Astrocyte (in vitro differentiated cells and primary cell): ENCODE results near the gene MYOM3. TPM values are rescaled to one million over a fixed set of nuclear protein-coding genes. Genes with fewer than 3 reads are reported as not detected.
A peak's percentile ranks its signal among the peaks of the same experiment; 100 is the strongest.

Experiments
- DNase-seq: peaks from one replicate; pipeline ENCODE4 v3.0.0-alpha.2; 2010; ENCODE audit warnings: low read depth
- FAIRE-seq: peaks from 2 replicates; lab custom pipeline; 2011; peaks lifted over from hg19 to GRCh38; lab: Jason Lieb, UNC
- H2AFZ ChIP-seq: 2 replicates; pipeline ENCODE4 v1.6.0; 2012; ENCODE audit warnings: low read depth, low read length, inconsistent platforms
- H3K27ac ChIP-seq: 2 replicates; pipeline ENCODE4 v1.5.1; 2011; ENCODE audit warnings: low read depth, low read length, inconsistent platforms
- H3K27me3 ChIP-seq: 2 replicates; pipeline ENCODE4 v1.6.0; 2011; ENCODE audit warnings: low read length, inconsistent platforms; ENCODE audit not compliant: insufficient read depth
- H3K36me3 ChIP-seq: 2 replicates; pipeline ENCODE4 v1.5.1; 2011; ENCODE audit warnings: low read length, inconsistent platforms; ENCODE audit not compliant: insufficient read depth
- H3K4me1 ChIP-seq: 2 replicates; pipeline ENCODE4 v1.5.1; 2011; ENCODE audit warnings: low read length, inconsistent platforms; ENCODE audit not compliant: insufficient read depth
- H3K4me2 ChIP-seq: 2 replicates; pipeline ENCODE4 v1.6.0; 2012; ENCODE audit warnings: low read length, inconsistent platforms
- H3K4me3 ChIP-seq: 2 replicates; pipeline ENCODE4 v1.5.1; 2011; ENCODE audit warnings: low read depth, mild to moderate bottlenecking, low read length, inconsistent platforms; ENCODE audit not compliant: insufficient read depth
- H3K79me2 ChIP-seq: 2 replicates; pipeline ENCODE4 v1.6.0; 2012; ENCODE audit warnings: mild to moderate bottlenecking, low read length, inconsistent platforms; ENCODE audit not compliant: insufficient read depth
- H3K9ac ChIP-seq: 2 replicates; pipeline ENCODE4 v1.6.0; 2012; ENCODE audit warnings: mild to moderate bottlenecking, low read length, inconsistent platforms
- H3K9me3 ChIP-seq: 2 replicates; pipeline ENCODE4 v1.5.1; 2012; ENCODE audit warnings: low read depth, mild to moderate bottlenecking, low read length, inconsistent platforms; ENCODE audit not compliant: insufficient read depth
- H4K20me1 ChIP-seq: 2 replicates; pipeline ENCODE4 v1.6.0; 2012; ENCODE audit warnings: low read length, inconsistent platforms; ENCODE audit not compliant: insufficient read depth
- H3K27ac Mint-ChIP-seq: one replicate; pipeline ENCODE4 v1.8.0; 2021; ENCODE audit warnings: mild to moderate bottlenecking, mixed read lengths; ENCODE audit not compliant: unreplicated experiment
- H3K27me3 Mint-ChIP-seq: one replicate; pipeline ENCODE4 v1.8.0; 2021; ENCODE audit warnings: low read depth, mixed read lengths; ENCODE audit not compliant: unreplicated experiment
- H3K36me3 Mint-ChIP-seq: one replicate; pipeline ENCODE4 v1.8.0; 2021; ENCODE audit warnings: low read depth, mixed read lengths; ENCODE audit not compliant: unreplicated experiment
- H3K4me1 Mint-ChIP-seq: one replicate; pipeline ENCODE4 v1.8.0; 2021; ENCODE audit warnings: low read depth, mixed read lengths; ENCODE audit not compliant: unreplicated experiment
- H3K4me3 Mint-ChIP-seq: one replicate; pipeline ENCODE4 v1.8.0; 2021; ENCODE audit warnings: mild to moderate bottlenecking, moderate library complexity, mixed read lengths; ENCODE audit not compliant: unreplicated experiment
- H3K9me3 Mint-ChIP-seq: one replicate; pipeline ENCODE4 v1.8.0; 2021; ENCODE audit warnings: mild to moderate bottlenecking, mixed read lengths; ENCODE audit not compliant: unreplicated experiment
- CTCF ChIP-seq: IDR thresholded peaks from 2 replicates; pipeline ENCODE4 v1.5.1; 2011; ENCODE audit warnings: low read depth, mild to moderate bottlenecking, inconsistent platforms, low read length, moderate library complexity; ENCODE audit not compliant: insufficient read depth
- EZH2 ChIP-seq: IDR thresholded peaks from 2 replicates; pipeline ENCODE4 v1.6.1; 2012; ENCODE audit warnings: mild to moderate bottlenecking, low read length, inconsistent platforms; ENCODE audit not compliant: insufficient read depth
- total RNA-seq: library from RNA; stranded (reverse); gene quantifications from 2 replicates; pipeline ENCODE4 v1.2.1, GENCODE V29; 2021

Gene MYOM3
- total RNA-seq, 1 donor from 2014 or later = 1.0 TPM

- no peaks in the 10 kb centered on the region for H4K20me1 ChIP-seq
- no peaks in the 10 kb centered on the region for H3K79me2 ChIP-seq
- no peak overlapping the region for H3K4me2 ChIP-seq
- Mint-ChIP-seq H3K27me3 (peaks cover 14% of the 10 kb centered on the region), H3K36me3 (no peaks in the 10 kb centered on the region), H3K27ac (no peak overlapping the region), H3K4me1 (peaks cover 9% of the 10 kb centered on the region), H3K9me3 (no peaks in the 10 kb centered on the region), H3K4me3 (no peak overlapping the region)
- peaks cover 2% of the 10 kb centered on the region for H3K27me3 ChIP-seq
- H3K9me3 ChIP-seq = no peaks in the 10 kb centered on the region
- TF ChIP-seq CTCF = no peak
- TF ChIP-seq EZH2 = no peak
- H3K9ac ChIP-seq = no peak overlapping the region
- DNase-seq = no peak
- H3K4me3 ChIP-seq = no peak overlapping the region
- no peak overlapping the region for H3K27ac ChIP-seq
- H2AFZ ChIP-seq = no peak overlapping the region
- H3K4me1 ChIP-seq = no peaks in the 10 kb centered on the region
- FAIRE-seq = no peak
- no peaks in the 10 kb centered on the region for H3K36me3 ChIP-seq
Measured at GRCh38 chr1:24074196-24074595, 37.7 kb downstream of the MYOM3 start.

GRCh38 chr1:24071941-24072340 is 40.0 kb downstream of the MYOM3 start:
- H3K27ac Mint-ChIP-seq = no peak overlapping the region
- H3K36me3 ChIP-seq = no peaks in the 10 kb centered on the region
- H3K27ac ChIP-seq = no peak overlapping the region
- H4K20me1 ChIP-seq = no peaks in the 10 kb centered on the region
- no peaks in the 10 kb centered on the region for H3K36me3 Mint-ChIP-seq
- no peaks in the 10 kb centered on the region for H3K9me3 Mint-ChIP-seq
- H3K27me3 Mint-ChIP-seq = peaks cover 7% of the 10 kb centered on the region
- no peak overlapping the region for H2AFZ ChIP-seq
- no peak for TF ChIP-seq EZH2
- no peak for TF ChIP-seq CTCF
- H3K9me3 ChIP-seq = no peaks in the 10 kb centered on the region
- no peak for DNase-seq
- no peaks in the 10 kb centered on the region for H3K79me2 ChIP-seq
- peaks cover 9% of the 10 kb centered on the region for H3K4me1 Mint-ChIP-seq
- no peaks in the 10 kb centered on the region for H3K4me1 ChIP-seq
- H3K4me3 ChIP-seq = no peak overlapping the region
- H3K9ac ChIP-seq = no peak overlapping the region
- H3K4me2 ChIP-seq = no peak overlapping the region
- peak overlapping the region; percentile 20 for H3K4me3 Mint-ChIP-seq
- H3K27me3 ChIP-seq = peaks cover 2% of the 10 kb centered on the region
- no peak for FAIRE-seq

- H3K36me3 Mint-ChIP-seq = no peaks in the 10 kb centered on the region
- H2AFZ ChIP-seq = peak overlapping the region; percentile 30
- H3K36me3 ChIP-seq = no peaks in the 10 kb centered on the region
- H3K4me3 ChIP-seq = no peak overlapping the region
- no peak overlapping the region for H3K27ac ChIP-seq
- peak overlapping the region; percentile 43 for H3K27ac Mint-ChIP-seq
- H3K9ac ChIP-seq = no peak overlapping the region
- H3K79me2 ChIP-seq = no peaks in the 10 kb centered on the region
- DNase-seq (peak; percentile 45), FAIRE-seq (peak; percentile 29)
- peaks cover 9% of the 10 kb centered on the region for H3K4me1 Mint-ChIP-seq
- no peak for TF ChIP-seq EZH2
- TF ChIP-seq CTCF = peak; percentile 88
- peaks cover 8% of the 10 kb centered on the region for H3K27me3 ChIP-seq
- H4K20me1 ChIP-seq = no peaks in the 10 kb centered on the region
- H3K4me1 ChIP-seq = no peaks in the 10 kb centered on the region
- no peak overlapping the region for H3K4me3 Mint-ChIP-seq
- no peaks in the 10 kb centered on the region for H3K9me3 ChIP-seq
- peak overlapping the region; percentile 52 for H3K4me2 ChIP-seq
- H3K27me3 Mint-ChIP-seq = peaks cover 12% of the 10 kb centered on the region
- H3K9me3 Mint-ChIP-seq = no peaks in the 10 kb centered on the region
Measured at GRCh38 chr1:24070821-24071393, 41.0 kb downstream of the MYOM3 start.
